Activated CD4-positive, alpha-beta memory T cell treated with anti-CD3 and anti-CD28 coated beads, Interleukin-2, amount 10 ng/mL, durations not matched to agents 7 days and 5 days (primary cell): Measurements from ENCODE around the gene DSCAM. TPM values are rescaled to one million over a fixed set of nuclear protein-coding genes. Genes with fewer than 3 reads are reported as not detected.
"Not testable (repeated sequence)": the region's sequence is repeated elsewhere in the genome, so short reads cannot be mapped to it uniquely, and the experiment has no call there.

Source experiments
- CTCF ChIA-PET: fragments of 350-600 bp; sonication (Branson Sonifier 250); formaldehyde crosslinking; loops from one replicate; lab custom pipeline; 2021; ENCODE audit warnings: antibody characterized with exemption, inconsistent platforms; lab: Charles Lee
- POLR2A ChIA-PET: fragments of 350-600 bp; sonication (Branson Sonifier 250); formaldehyde crosslinking; loops from one replicate; lab custom pipeline; 2021; ENCODE audit warnings: antibody characterized with exemption; lab: Charles Lee
- DNase-seq: peaks from one replicate; pipeline ENCODE4 v3.0.0-alpha.2; 2020
- H3K27ac Mint-ChIP-seq: one replicate; pipeline ENCODE4 v1.8.0; 2021; ENCODE audit warnings: mild to moderate bottlenecking, mixed read lengths
- H3K27me3 Mint-ChIP-seq: one replicate; pipeline ENCODE4 v1.8.0; 2021; ENCODE audit warnings: mixed read lengths
- H3K36me3 Mint-ChIP-seq: one replicate; pipeline ENCODE4 v1.8.0; 2021; ENCODE audit warnings: low read depth, mixed read lengths
- H3K4me1 Mint-ChIP-seq: one replicate; pipeline ENCODE4 v1.8.0; 2021; ENCODE audit warnings: mixed read lengths
- H3K4me3 Mint-ChIP-seq: one replicate; pipeline ENCODE4 v1.8.0; 2021; ENCODE audit warnings: mild to moderate bottlenecking, mixed read lengths
- H3K9me3 Mint-ChIP-seq: one replicate; pipeline ENCODE4 v1.8.0; 2021; ENCODE audit warnings: mixed read lengths
- total RNA-seq, 2 experiments: library from RNA; stranded (reverse); gene quantifications; one replicate each; pipeline ENCODE4 v1.2.3, GENCODE V29; 2021

The DSCAM gene
- total RNA-seq, 2 experiments from 2014 or later: not detected

DNA sequence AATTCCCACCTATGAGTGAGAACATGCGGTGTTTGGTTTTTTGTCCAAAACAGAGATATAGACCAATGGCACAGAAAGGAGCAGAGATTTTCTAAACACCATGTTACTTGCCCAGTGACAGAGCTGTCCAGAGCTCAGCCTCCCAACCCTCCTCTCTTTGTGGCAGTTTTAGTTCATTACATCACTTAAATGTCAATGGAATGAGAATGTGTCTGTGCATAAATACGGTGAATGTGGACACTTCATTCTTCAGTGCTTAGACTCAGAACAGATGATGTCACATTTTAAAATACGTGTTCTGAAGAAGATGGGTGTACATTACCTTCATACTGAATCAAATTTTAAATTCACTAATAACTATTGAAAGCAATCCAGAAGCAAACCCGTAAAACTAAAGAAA is 374.9 kb downstream of the DSCAM start:
- H3K36me3 Mint-ChIP-seq: no peaks in the 10 kb centered on the region
- POLR2A ChIA-PET: no interaction called here
- peaks cover 11% of the 10 kb centered on the region for H3K9me3 Mint-ChIP-seq
- no peaks in the 10 kb centered on the region for H3K27me3 Mint-ChIP-seq
- no peak for DNase-seq
- CTCF ChIA-PET: no interaction called here
- H3K27ac Mint-ChIP-seq: no peak overlapping the region
- no peak overlapping the region for H3K4me3 Mint-ChIP-seq
- no peaks in the 10 kb centered on the region for H3K4me1 Mint-ChIP-seq

DNA sequence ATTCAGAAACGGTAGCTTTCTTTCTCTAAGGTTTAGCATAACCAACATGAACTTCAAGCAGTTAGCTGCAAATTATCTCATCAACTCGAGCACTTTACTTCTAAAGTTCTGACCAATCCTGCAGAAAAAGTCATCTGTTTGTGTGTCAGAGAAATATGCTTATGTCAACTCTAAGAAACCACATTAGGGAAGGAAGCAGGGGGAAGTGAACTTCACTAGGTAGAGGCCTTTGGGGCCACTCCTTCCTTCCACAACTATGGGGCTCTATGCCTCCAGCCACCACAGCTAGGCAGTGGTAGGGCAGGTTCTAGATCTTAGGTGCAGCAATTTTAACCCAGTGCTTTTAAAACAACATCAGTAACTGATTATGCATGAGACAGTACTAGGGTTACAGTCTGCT is 375.9 kb downstream of the DSCAM start:
- no peaks in the 10 kb centered on the region for H3K27me3 Mint-ChIP-seq
- H3K36me3 Mint-ChIP-seq: no peaks in the 10 kb centered on the region
- no peak overlapping the region for H3K27ac Mint-ChIP-seq
- ChIA-PET POLR2A (no interaction called here), CTCF (no interaction called here)
- peaks cover 11% of the 10 kb centered on the region for H3K9me3 Mint-ChIP-seq
- no peak overlapping the region for H3K4me3 Mint-ChIP-seq
- DNase-seq: no peak
- H3K4me1 Mint-ChIP-seq: no peaks in the 10 kb centered on the region

DNA sequence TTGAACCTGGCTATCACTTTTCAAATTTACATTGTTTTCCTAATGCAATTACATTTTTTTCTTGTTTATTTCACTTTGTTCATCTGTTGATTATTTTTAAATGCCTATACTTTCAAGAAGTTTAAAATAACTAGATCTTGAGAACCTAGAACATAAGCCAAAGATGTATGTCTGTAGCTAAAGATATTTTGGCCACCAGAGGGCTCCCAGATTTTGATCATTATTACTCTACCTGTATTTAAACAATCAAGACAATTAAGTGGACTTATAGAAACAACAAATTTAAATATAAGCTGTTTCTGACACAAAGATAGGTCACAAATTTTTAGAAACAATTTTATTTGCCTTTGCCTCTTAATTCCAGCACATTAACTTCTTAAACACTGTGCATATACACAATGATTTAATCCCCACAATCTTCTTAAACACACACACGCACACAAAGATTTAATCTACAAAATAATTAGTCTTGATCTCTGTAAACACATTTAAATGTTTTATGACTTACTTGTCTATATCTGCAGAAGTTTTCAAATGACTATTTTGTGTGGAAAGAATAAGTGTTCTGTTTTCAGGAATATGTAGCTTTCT is 380.0 kb downstream of the DSCAM start:
- Mint-ChIP-seq H3K27me3 (no peaks in the 10 kb centered on the region), H3K4me3 (no peak overlapping the region), H3K36me3 (no peaks in the 10 kb centered on the region), H3K9me3 (peaks cover 8% of the 10 kb centered on the region), H3K4me1 (no peaks in the 10 kb centered on the region), H3K27ac (no peak overlapping the region)
- no peak for DNase-seq
- CTCF ChIA-PET: no interaction called here
- POLR2A ChIA-PET: no interaction called here

DNA sequence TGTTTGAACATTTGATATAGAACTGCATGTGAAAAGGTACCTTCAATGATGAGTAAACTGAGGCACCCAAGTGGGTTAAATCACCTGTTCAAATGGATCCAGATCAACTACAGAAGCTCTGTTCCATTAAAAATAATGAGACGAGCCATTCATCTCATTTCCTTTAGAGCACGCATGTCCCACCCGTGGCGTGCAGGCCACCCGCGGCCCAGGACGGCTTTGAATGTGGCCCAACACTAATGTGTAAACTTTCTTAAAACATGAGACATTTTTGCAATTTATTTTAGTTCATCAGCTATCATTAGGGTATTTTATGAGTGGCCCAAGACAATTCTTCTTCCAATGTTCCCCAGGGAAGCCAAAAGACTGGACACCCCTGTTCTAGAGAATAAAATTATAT is 381.6 kb downstream of the DSCAM start:
- no peaks in the 10 kb centered on the region for H3K36me3 Mint-ChIP-seq
- no peaks in the 10 kb centered on the region for H3K27me3 Mint-ChIP-seq
- H3K9me3 Mint-ChIP-seq: peaks cover 11% of the 10 kb centered on the region
- H3K4me1 Mint-ChIP-seq: no peaks in the 10 kb centered on the region
- no peak overlapping the region for H3K27ac Mint-ChIP-seq
- H3K4me3 Mint-ChIP-seq: no peak overlapping the region
- DNase-seq: no peak
- ChIA-PET POLR2A (no interaction called here), CTCF (no interaction called here)

DNA sequence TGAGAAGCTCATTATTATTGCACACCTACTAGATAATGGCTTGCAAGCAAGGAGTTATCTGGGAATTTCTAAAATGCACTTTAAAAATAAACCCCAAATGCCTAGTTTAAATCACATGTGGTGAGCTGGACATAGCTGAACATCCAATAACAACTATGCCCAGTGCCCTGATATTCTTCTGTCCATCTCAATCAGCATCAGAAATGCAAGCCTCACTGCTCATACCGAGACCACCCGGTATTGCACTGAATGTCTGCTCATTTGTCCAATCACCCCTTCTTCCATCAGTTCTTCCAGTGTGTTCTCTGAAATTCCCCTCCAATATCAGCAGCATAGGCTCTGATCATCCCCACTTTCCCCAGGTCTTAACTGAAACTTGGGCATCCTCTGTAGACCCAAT is 383.8 kb downstream of the DSCAM start:
- Mint-ChIP-seq H3K27me3 (no peaks in the 10 kb centered on the region), H3K27ac (no peak overlapping the region), H3K36me3 (no peaks in the 10 kb centered on the region), H3K4me3 (no peak overlapping the region), H3K4me1 (no peaks in the 10 kb centered on the region), H3K9me3 (peaks cover 11% of the 10 kb centered on the region)
- DNase-seq: no peak
- POLR2A ChIA-PET: no interaction called here
- CTCF ChIA-PET: no interaction called here

DNA sequence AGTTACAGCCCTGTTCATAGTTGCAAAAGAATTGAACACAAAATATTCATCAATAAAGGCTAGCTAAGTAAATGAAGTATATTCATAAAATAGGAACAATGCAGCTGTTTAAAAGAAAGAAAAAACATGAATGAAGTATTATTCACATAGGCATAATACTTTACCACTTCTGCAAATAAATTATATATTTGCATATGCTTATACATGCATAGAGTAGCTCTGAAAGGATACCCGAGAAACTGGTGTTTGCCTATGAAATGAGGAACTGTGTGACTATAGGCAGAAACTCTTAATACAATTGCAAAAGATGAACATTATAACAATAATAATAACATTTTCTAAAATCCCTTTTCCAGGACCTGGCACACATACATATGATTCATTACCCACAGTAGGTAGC is 385.9 kb downstream of the DSCAM start:
- CTCF ChIA-PET: no interaction called here
- no peaks in the 10 kb centered on the region for H3K4me1 Mint-ChIP-seq
- H3K27ac Mint-ChIP-seq: no peak overlapping the region

DNA sequence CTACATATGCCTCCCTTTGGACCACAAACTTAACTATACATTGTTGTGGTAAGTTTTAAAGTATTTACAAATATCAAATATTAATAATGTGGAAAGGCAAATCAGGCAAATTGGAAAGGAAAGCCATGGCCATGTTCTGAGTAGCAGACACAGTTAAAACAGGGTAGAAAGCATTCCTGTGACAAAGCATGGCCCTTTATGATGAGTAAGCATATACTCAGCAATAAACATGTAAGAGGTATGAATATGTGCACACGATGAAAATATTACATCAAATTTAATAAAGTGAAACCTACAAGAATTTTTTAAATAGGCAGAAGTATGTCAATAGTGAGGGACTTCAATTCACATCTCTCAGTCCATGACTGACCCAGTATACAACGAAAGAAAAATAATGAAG is 389.2 kb downstream of the DSCAM start:
- H3K4me1 Mint-ChIP-seq: no peaks in the 10 kb centered on the region
- POLR2A ChIA-PET: no interaction called here
- no peak for DNase-seq
- no peak overlapping the region for H3K27ac Mint-ChIP-seq
- H3K36me3 Mint-ChIP-seq: no peaks in the 10 kb centered on the region
- H3K4me3 Mint-ChIP-seq: no peak overlapping the region
- no peaks in the 10 kb centered on the region for H3K27me3 Mint-ChIP-seq
- CTCF ChIA-PET: no interaction called here
- peaks cover 13% of the 10 kb centered on the region for H3K9me3 Mint-ChIP-seq

More for the DNA sequence above, 385.9 kb downstream of the DSCAM start:
- no peaks in the 10 kb centered on the region for H3K27me3 Mint-ChIP-seq
- DNase-seq: no peak
- peaks cover 9% of the 10 kb centered on the region for H3K9me3 Mint-ChIP-seq
- H3K4me3 Mint-ChIP-seq: no peak overlapping the region
- no peaks in the 10 kb centered on the region for H3K36me3 Mint-ChIP-seq
- POLR2A ChIA-PET: no interaction called here

DNA sequence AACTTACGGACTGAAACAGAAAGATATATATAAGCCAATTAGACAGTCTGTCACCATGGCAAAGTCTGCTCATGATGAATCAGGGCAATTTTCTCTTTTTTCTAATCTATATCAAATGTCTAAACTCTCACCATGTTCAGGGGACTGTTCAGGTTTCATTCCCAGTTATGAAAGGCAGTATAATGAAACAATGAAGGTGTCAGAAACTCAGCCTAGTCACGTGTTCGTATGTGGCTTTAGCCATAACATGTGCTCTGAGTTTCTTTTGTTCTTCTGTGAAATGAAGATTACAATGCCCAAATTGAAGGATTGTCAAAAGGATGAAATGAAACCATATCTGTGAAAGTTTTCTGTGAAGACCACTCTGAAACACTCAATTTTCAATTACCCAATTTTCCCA is 392.9 kb downstream of the DSCAM start:
- no peak overlapping the region for H3K4me3 Mint-ChIP-seq
- ChIA-PET CTCF (no interaction called here), POLR2A (no interaction called here)
- H3K4me1 Mint-ChIP-seq: no peaks in the 10 kb centered on the region
- H3K27me3 Mint-ChIP-seq: no peaks in the 10 kb centered on the region
- H3K36me3 Mint-ChIP-seq: no peaks in the 10 kb centered on the region
- H3K9me3 Mint-ChIP-seq: peaks cover 11% of the 10 kb centered on the region
- no peak overlapping the region for H3K27ac Mint-ChIP-seq
- DNase-seq: no peak

DNA sequence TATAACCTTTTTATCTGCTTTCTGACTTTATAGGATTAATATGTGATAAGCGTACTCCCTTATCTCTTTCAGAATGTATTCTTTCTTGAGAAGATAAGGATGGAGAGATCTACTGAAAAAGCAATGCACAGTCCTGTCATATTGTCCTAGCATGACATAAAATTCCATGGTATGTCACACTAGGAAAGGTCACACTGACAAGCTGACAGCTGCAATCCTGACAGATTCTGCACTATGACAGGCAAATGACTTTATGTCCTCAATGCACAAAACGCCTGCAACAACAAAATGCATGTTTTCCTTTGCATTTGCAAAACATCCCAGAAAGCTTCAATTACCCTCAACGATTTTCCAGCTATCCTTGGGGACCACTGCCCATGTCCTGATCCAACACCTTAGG is 393.8 kb downstream of the DSCAM start:
- CTCF ChIA-PET: no interaction called here
- Mint-ChIP-seq H3K4me1 (no peaks in the 10 kb centered on the region), H3K27me3 (no peaks in the 10 kb centered on the region), H3K4me3 (no peak overlapping the region), H3K9me3 (peaks cover 11% of the 10 kb centered on the region), H3K27ac (no peak overlapping the region), H3K36me3 (no peaks in the 10 kb centered on the region)
- no peak for DNase-seq
- POLR2A ChIA-PET: no interaction called here

DNA sequence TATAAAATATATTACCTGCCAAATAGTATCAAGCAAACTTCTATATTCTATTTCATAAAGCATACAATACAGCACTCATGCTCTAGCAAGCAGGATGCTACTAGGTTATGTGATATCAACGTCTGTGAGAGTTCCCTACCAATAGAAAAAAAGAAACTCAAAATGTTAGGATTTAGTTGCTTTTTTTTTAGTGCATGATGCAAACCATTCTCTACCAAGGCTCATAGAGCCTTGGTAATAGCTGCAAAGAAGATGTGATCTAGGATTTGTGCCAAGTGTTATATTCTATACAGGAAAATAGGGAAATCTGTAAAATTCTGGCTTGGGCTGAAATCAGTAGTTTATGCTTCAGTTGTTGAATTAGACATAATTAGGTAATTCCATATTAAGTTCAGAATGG is 394.4 kb downstream of the DSCAM start:
- no peak overlapping the region for H3K27ac Mint-ChIP-seq
- DNase-seq: no peak
- H3K27me3 Mint-ChIP-seq: no peaks in the 10 kb centered on the region
- no peak overlapping the region for H3K4me3 Mint-ChIP-seq
- ChIA-PET CTCF (no interaction called here), POLR2A (no interaction called here)
- H3K9me3 Mint-ChIP-seq: peaks cover 13% of the 10 kb centered on the region
- no peaks in the 10 kb centered on the region for H3K4me1 Mint-ChIP-seq
- H3K36me3 Mint-ChIP-seq: no peaks in the 10 kb centered on the region

DNA sequence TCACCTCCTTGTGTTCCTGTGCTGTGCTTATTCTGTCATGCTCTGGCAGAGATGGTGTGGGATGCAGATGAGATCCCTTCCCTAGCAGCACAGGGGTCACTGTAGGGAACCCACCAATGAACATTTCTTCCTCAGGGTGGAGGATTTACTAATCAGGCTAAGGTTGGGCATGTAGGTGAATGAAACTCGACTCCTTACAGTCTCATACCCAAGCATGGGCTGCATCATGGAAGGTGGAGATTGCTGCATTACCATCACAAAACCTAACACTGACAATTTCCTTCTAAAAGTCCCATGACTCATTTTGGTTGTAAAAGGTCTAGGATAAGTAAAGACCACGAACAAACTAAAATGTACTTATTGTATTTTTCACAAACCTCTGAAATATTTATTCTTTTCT is 399.9 kb downstream of the DSCAM start:
- Mint-ChIP-seq H3K4me3 (no peak overlapping the region), H3K27ac (no peak overlapping the region), H3K9me3 (peaks cover 13% of the 10 kb centered on the region), H3K4me1 (no peaks in the 10 kb centered on the region), H3K27me3 (no peaks in the 10 kb centered on the region), H3K36me3 (no peaks in the 10 kb centered on the region)
- ChIA-PET CTCF (no interaction called here), POLR2A (no interaction called here)
- DNase-seq: no peak

DNA sequence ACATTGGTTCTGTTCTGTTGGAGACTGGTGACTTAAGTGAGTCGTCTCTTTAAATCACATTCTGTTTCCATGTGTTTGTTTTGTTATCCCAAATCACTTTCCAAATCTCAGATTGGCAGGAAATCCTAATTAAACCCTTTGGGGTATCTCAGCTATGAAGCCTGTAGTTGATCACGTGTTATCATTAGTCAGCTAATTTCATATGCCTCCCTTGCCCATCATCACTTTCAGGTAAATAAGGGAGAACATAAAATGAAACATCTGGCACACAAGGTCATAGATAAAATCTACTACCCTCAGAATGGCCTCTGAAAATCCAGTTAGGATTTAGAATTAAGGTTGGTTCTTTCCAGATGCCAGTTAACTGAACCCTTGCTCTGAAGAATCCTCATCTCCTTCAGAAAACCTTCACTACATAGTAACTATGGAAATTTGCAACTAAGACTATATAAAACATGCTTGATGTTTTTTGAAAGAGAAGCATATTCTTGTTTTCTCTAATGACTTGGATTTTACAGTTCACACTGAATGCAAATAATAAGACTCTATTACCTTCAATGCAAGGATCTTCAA is 401.5 kb downstream of the DSCAM start:
- no peaks in the 10 kb centered on the region for H3K36me3 Mint-ChIP-seq
- H3K4me3 Mint-ChIP-seq: no peak overlapping the region
- no peak overlapping the region for H3K27ac Mint-ChIP-seq
- no peaks in the 10 kb centered on the region for H3K27me3 Mint-ChIP-seq
- DNase-seq: no peak
- CTCF ChIA-PET: no interaction called here
- no peaks in the 10 kb centered on the region for H3K4me1 Mint-ChIP-seq
- POLR2A ChIA-PET: no interaction called here
- peaks cover 13% of the 10 kb centered on the region for H3K9me3 Mint-ChIP-seq

DNA sequence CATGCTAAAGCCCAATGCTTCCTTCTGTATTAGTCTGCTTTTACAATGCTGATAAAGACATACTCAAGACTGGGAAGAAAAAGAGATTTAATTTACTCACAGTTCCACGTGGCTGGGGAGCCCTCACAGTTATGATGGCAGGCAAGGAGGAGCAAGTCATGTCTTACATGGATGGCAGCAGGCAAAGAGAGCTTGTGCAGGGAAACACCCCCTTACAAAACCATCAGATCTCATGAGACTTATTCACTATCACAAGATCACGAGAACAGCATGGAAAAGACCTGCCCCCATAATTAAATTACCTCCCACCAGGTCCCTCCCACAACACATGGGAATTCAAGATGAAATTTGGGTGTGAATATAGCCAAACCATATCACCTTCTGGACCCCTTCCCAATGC is 407.4 kb downstream of the DSCAM start:
- H3K27ac Mint-ChIP-seq, CTCF ChIA-PET, H3K36me3 Mint-ChIP-seq, H3K4me1 Mint-ChIP-seq, POLR2A ChIA-PET, H3K27me3 Mint-ChIP-seq, DNase-seq, H3K4me3 Mint-ChIP-seq: not testable (repeated sequence)
- peaks cover 19% of the 10 kb centered on the region for H3K9me3 Mint-ChIP-seq

DNA sequence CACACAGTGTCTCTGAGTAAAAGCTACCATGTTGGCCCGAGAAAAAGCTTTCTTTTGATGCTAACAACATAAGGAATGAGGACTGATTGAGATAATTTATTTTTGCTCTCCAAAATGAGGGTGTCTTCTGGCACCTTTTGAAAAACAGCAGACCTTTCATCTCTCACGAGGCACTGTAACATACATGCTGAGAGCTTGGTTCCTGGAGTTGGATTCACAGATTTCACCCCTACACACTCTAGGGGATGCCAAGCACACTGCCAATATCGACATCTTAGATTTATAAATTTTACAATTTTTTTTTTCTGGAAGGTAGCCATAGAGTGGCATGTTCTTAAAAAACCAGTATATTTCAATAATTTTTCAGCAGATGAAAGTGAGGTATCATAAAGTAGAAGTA is 408.3 kb downstream of the DSCAM start:
- POLR2A ChIA-PET: no interaction called here
- Mint-ChIP-seq H3K36me3 (no peaks in the 10 kb centered on the region), H3K9me3 (peaks cover 16% of the 10 kb centered on the region), H3K4me1 (no peaks in the 10 kb centered on the region), H3K4me3 (no peak overlapping the region), H3K27ac (no peak overlapping the region), H3K27me3 (no peaks in the 10 kb centered on the region)
- no peak for DNase-seq
- CTCF ChIA-PET: no interaction called here
